ENCODE data around the gene ATG12. TPM values are rescaled to one million over a fixed set of nuclear protein-coding genes. Genes with fewer than 3 reads are reported as not detected.

The ATG12 gene
- total and polyA plus RNA-seq, 8 donors: 13.0 to 28.4 (median 15.4) TPM

DNA sequence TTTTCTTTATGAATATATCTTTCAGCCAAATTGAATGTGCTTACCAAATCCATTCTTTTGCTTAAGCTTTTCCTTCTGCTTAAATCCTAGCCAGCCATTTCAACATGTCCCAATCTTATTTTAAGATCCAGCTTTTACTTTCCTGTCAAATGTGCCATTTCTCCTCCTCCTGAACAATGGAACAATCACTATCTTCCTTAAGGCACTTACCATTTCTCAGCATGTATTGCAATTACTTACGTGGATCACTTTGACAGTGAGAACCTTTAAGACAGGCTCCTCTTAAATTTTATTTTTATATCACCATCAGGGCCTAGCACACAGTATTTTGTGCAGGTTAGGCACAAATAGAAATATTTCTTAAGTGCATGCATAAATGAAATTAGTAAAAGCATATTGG is 20.5 kb downstream of the ATG12 start:
- 84 to 98% methylated on average over 1 of the region's 1 CpG for WGBS, 2 donors
- no peaks in the 10 kb centered on the region for H3K4me1 ChIP-seq
- no peaks in the 10 kb centered on the region for H3K9me3 ChIP-seq
- FAIRE-seq (no peak), ATAC-seq (no peak), DNase-seq (no peak)
- no peak overlapping the region for H3K27ac ChIP-seq
- intact Hi-C loops (cut with DNase I): loop anchor here in 1 of 3 donors (10.0 kb wide), 1 partner anchor 176 kb away; no protein-coding TSS in a partner anchor
- no peaks in the 10 kb centered on the region for H3K36me3 ChIP-seq
- H3K4me3 ChIP-seq: no peak overlapping the region
- H3K27me3 ChIP-seq: no peaks in the 10 kb centered on the region
- TF ChIP-seq, protein P1, sequence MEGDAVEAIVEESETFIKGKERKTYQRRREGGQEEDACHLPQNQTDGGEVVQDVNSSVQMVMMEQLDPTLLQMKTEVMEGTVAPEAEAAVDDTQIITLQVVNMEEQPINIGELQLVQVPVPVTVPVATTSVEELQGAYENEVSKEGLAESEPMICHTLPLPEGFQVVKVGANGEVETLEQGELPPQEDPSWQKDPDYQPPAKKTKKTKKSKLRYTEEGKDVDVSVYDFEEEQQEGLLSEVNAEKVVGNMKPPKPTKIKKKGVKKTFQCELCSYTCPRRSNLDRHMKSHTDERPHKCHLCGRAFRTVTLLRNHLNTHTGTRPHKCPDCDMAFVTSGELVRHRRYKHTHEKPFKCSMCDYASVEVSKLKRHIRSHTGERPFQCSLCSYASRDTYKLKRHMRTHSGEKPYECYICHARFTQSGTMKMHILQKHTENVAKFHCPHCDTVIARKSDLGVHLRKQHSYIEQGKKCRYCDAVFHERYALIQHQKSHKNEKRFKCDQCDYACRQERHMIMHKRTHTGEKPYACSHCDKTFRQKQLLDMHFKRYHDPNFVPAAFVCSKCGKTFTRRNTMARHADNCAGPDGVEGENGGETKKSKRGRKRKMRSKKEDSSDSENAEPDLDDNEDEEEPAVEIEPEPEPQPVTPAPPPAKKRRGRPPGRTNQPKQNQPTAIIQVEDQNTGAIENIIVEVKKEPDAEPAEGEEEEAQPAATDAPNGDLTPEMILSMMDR (IDR thresholded peaks at IDR 0.05): no peak

GRCh38 chr5:115818821-115819220 is 22.5 kb downstream of the ATG12 start:
- H3K27me3 ChIP-seq: no peaks in the 10 kb centered on the region
- H3K27ac ChIP-seq: no peak overlapping the region
- no peaks in the 10 kb centered on the region for H3K4me1 ChIP-seq
- WGBS, 2 donors: 87 to 93% methylated on average over 18 of the region's 18 CpGs
- TF ChIP-seq, protein P1 (IDR thresholded peaks at IDR 0.05): no peak
- H3K36me3 ChIP-seq: no peaks in the 10 kb centered on the region
- H3K9me3 ChIP-seq: no peaks in the 10 kb centered on the region
- DNase-seq (peak in 1 of 6 donors; percentile 34), FAIRE-seq (no peak), ATAC-seq (no peak)
- intact Hi-C loops (cut with DNase I): loop anchor here in 1 of 3 donors (10.0 kb wide), 1 partner anchor 174 kb away; no protein-coding TSS in a partner anchor
- no peak overlapping the region for H3K4me3 ChIP-seq

- H3K27ac ChIP-seq: no peak overlapping the region
Measured at GRCh38 chr5:115817386-115817785, 24.0 kb downstream of the ATG12 start.

DNA sequence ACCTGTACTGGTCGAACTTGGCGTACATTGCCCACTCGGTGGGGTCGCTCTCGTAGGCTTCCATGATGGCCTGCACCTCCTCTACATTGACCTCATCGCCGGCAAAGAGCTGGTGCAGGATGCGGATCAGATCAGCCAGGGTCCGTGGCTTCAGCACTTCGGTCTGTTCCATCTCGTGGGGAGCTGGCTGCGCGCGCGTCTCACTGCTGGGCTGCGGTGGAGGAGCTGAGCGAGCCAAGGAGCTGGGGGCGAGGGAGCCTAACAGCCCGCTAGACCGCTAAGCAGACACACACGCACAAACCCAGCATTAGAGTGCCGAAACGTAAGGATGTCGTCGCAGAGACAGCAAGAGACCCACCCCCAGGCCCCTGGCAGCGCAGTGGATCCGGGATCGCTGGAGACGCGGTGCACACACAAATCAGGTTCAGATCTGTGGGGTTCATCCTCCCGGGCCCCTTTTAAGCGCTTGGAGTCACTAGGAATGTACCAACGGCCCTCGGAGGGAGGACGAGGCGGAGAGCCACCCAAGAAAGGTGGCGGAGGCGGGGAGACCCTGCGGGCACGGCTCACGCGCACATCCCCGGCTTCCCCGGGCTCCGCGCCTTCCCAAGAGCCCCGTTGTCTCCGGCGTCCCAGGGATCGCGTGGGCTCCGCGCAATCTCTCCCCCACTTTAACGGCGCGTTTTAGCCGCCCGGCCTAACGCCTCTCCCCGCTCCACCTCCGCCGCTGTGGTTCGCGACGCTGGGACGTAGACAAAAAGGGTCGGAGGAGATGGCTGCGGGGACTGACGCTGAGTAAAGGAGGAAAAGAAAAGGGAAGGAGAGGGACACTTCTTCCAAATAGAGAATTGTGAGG is 24.9 kb downstream of the ATG12 start, which contains the start of gene CDO1:
Gene CDO1, minus strand, starts transcription at position 434 of the 856 bp plus-strand sequence. Its CDS starts 262 bp downstream, at position 172.
- H3K4me1 ChIP-seq: no peaks in the 10 kb centered on the region
- peak within 1 kb of the TSS; percentile 29 to 53 (median 37) for H3K4me3 ChIP-seq
- H3K36me3 ChIP-seq: no peaks in the 10 kb centered on the region
- no peaks in the 10 kb centered on the region for H3K9me3 ChIP-seq
- H3K27ac ChIP-seq: peak within 1 kb of the TSS; percentile 65 to 87 (median 72)
- intact Hi-C loops (cut with DNase I): loop anchor here in 1 of 3 donors (10.0 kb wide), 1 partner anchor 172 kb away; no protein-coding TSS in a partner anchor
- peak; percentile 18 to 70 (median 36) for DNase-seq
- ATAC-seq: peak; percentile 76 to 85 (median 83)
- 6 to 13% methylated on average over 69 of the region's 69 CpGs for WGBS, 2 donors
- TF ChIP-seq, protein P1 (IDR thresholded peaks at IDR 0.05): no peak
- H3K27me3 ChIP-seq: no peaks in the 10 kb centered on the region
- no peak for FAIRE-seq

More at GRCh38 chr5:115817386-115817785, 24.0 kb downstream of the ATG12 start:
- Histone ChIP-seq H3K27me3 (no peaks in the 10 kb centered on the region), H3K36me3 (no peaks in the 10 kb centered on the region), H3K4me3 (no peak overlapping the region), H3K4me1 (no peaks in the 10 kb centered on the region), H3K9me3 (no peaks in the 10 kb centered on the region)
- WGBS, 2 donors: 79% methylated on average over 7 of the region's 7 CpGs
- no peak for FAIRE-seq
- intact Hi-C loops (cut with DNase I): loop anchor here in 1 of 3 donors (10.0 kb wide), 1 partner anchor 173 kb away; no protein-coding TSS in a partner anchor
- TF ChIP-seq, protein P1 (IDR thresholded peaks at IDR 0.05): no peak
- ATAC-seq: no peak
- DNase-seq: no peak
